ENCODE data around the gene CLEC14A.

GRCh38 chr14:38243696-38244240 is 12.1 kb downstream of the CLEC14A start:
- TF ChIP-seq POLR2AphosphoS5 (IDR thresholded peaks at IDR 0.05; ENCODE audit: low read depth, low read length) = no peak
- TF ChIP-seq TAF1 (IDR thresholded peaks at IDR 0.05; ENCODE audit: low read depth, low read length) = no peak
- no peak for TF ChIP-seq SPI1 (IDR thresholded peaks at IDR 0.05; ENCODE audit: low read depth, low read length)
